Measurements from ENCODE around the gene BCO2.

DNA sequence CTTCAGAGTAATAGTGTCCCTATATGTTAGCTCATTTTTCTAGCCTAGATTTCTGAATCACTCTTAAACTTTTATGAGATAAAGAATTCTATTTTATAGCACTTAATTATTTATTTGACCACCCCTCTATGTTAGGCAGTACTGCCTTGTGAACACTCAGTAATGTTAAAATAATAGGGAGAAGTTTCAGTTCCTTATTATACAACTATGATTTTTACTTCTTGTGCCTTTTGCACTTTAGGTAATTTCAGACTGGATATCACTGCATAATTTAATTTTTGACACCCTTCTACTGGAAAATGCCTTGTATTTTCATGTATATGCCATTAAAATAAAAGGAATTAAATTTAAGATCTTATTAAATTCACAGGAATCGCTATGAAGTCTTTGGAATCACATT lies 3.1 kb downstream of the BCO2 start:
- TF ChIP-seq CTCF (IDR thresholded peaks at IDR 0.05) (no peak), POLR2A (IDR thresholded peaks at IDR 0.05) (no peak), EP300 (IDR thresholded peaks at IDR 0.05) (no peak)

All from ovary (tissue), 3 donors.